GOT3 (cell line): Measurements from ENCODE around the gene FAM227B.
"Not testable (repeated sequence)": the region's sequence is repeated elsewhere in the genome, so short reads cannot be mapped to it uniquely, and the experiment has no call there.

Source experiments
- DNase-seq: peaks from one replicate; lab custom pipeline; 2025; ENCODE audit warnings: mixed read lengths; lab: John Stamatoyannopoulos, UW

FAM227B gene

DNA sequence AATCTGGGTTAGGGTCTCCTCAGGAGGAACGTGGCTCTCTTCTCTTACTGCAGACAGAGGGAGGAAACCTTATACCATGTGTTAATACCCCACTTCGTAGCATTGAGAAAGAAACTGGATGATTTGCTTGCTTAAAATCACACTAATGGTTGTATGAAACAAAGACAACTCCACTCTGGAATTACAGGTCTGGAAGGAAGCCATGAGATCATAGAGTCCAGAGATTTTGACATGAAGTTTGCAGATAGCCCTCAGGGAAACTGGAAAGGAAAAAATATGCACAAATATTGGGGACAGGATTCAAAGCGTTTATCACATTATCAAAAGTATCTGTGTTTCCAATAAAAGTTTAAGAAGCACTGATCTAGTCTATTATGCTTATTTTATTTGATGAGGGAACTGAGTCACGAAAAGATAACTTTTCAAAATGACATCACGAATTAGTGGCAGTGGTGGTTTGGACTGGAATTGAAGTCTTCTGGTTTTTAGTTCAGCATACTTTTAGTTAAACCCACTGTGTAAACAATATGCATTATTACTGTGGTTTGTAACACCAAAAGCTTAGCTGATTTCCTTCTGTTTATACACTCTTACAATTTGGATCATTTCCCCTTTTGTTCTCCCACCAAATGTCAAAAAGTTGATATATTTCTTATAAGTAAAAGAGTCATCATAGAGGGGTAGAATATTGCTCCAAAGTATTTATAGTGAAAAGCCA is 180.8 kb downstream of the FAM227B start:
- no peak for DNase-seq

DNA sequence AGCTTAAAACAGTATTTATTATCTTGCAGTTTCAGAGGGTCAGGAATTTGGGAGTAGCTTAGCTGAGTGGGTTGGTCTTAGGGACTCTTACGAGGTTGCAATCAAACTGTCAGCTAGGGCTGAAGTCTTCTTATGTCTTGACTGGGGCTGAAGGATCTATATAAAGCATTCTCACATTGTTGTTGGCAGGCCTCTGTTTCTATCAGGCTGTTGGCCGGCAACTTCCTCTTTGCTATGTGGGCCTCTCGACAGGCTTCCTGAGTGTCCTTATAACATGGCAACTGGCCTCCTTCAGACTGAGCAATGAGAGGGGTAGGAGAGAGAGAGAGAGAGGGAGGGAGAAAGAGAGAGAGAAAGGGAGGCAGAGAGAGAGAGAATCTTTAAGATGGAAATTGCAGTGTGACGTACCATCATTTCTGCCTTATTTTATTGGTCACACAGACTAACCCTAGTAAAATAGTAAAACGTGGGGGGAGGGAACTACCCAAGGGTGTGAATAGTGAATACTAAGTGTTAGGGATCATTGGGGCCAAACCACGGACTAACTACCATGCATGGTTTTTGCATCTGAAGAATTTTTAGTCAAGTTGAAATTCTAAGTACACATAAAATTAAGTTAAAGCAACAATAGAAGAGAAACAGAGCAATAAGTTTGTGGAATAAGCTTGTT is 181.5 kb downstream of the FAM227B start:
- no peak for DNase-seq

DNA sequence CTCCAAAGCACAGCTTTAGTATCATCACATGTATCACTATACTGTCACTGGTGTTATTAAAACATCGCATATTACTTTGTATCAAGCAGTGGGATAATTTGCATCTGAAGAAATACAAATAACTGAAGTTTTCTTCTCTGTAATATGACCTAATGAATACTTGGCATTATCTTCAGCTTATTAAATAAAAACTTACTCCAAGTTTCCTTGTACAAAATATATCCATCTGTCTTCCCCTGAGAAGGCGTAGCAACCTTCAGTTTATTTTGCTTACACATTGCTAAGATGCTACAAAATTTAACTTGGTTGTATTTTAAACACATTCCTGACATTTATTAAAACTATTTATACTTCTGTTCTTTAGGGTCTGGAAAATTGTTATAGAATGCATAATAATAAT is 183.9 kb downstream of the FAM227B start:
- no peak for DNase-seq

DNA sequence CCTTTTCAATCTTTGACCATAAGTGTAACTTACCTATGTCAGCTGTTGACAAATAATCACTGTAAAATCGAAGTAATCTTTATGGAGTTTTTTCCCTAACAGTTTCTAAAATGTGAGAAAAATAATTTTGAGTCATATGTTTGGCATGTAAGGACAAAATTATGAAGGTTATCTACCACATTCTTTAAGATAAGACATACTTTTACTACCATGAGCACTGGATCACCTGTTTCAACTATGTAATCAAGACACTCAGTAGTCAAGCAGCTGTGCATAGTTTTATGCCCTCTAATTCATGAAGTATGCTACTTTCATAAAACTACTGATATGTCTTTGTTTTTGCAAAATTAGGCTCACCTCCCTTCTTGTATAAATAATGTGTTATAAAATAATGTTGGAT is 185.4 kb downstream of the FAM227B start:
- no peak for DNase-seq

DNA sequence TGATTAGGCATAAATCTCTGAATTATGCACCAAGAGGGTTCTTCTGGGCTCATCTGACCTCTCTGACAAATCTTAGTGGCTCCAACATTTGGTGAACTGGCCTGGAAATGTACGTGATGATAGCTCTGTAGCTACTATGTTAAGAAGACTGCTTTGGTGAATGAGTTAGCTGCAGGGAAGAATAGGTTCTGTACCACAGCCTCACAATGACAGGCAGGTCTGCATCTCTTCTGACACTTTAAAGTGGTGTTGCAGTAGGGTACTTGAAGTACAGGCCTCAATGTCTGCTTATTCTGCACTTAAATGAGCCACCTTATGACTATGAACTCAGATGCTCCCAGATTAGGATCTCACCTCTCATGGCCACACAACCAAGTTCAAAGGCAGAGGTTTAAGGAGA is 190.6 kb downstream of the FAM227B start:
- no peak for DNase-seq

DNA sequence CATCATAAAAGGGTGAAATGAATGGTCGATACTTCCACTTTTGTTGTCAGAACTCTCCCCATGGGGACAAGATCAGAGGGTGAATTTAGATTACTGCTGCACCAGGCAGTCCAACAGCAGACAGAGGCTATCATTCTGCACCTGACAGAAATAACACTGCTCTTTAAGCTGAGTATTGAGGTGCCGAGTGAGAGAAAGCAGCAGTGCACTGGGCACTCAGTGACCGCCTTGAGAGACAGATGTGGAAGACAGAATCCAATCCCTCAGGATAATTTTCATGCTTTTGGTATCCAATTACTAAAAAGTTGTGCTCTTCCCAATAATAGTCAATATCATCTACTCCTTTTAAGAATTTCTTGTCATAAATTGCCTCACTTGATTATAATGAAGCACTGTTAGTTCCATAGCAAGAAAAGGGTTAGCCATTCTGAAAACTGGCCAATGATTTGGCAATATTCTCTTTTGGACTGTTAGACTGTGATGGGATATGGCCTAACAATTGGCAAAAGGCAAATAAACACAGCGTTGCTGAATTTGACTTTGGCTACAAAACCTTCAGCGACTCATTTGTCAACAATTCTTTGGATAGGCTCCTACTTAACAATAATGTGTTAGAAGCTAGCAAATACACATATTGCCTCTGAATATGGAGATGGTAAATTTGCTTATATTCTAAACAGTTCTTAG is 192.1 kb downstream of the FAM227B start:
- DNase-seq = no peak

DNA sequence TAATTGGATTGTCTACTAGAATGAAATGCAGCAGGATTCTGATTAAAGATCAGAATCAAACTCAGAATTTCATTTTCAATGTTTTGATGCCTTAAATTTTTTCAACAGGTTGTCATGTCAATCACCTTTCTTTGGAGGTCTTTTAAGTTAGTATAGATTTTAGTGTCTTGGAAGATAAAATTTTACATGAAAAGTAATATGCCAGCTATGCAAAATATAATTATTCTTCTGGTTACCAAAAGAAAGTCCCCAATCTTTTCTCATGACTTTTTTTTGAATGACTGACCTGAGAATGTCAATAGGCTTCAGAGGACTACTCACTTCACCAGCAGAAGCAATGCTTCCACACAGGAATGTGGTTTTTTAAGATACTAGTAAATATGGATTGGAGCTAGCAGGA is 193.2 kb downstream of the FAM227B start:
- DNase-seq = no peak

DNA sequence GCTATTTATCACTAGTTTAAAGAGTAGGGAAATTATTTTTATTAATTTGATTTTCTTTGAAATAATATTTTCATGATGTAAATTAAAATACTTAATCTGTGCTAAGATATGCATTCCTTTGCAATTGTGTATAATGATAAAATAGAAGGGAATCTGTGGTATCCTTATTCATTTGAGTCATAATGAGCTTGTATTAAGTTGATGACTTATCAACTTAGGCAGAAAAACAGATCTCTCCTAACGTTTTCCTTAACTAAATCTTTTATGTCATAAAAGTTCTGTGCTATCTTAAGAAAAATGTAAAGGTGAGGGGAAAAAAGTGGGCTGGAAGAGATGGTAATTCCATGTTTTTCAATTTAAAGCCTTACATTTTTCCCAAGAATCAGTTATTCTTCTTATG is 195.7 kb downstream of the FAM227B start:
- no peak for DNase-seq

DNA sequence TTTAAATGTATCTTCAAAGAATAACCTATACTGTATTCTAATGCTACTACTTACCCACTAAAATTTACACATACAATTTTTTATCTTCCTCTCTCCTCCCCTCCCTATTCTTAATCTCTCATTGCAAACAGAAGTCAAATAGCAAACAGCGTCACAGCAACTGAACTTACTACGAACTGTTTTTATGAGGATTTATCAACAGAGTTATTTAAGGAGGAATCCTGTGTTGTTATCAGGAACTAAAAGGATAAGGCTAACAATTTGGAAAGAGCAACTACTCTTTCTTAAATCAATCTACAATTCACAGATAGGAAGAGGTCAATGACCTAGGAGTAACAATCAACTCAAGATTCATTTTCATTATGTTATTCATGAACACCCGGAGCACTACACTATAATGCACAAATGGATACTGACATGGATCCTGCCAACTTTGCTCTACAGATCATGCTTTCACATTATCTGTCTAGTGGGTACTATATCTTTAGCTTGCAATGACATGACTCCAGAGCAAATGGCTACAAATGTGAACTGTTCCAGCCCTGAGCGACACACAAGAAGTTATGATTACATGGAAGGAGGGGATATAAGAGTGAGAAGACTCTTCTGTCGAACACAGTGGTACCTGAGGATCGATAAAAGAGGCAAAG is 196.6 kb downstream of the FAM227B start:
- no peak for DNase-seq

DNA sequence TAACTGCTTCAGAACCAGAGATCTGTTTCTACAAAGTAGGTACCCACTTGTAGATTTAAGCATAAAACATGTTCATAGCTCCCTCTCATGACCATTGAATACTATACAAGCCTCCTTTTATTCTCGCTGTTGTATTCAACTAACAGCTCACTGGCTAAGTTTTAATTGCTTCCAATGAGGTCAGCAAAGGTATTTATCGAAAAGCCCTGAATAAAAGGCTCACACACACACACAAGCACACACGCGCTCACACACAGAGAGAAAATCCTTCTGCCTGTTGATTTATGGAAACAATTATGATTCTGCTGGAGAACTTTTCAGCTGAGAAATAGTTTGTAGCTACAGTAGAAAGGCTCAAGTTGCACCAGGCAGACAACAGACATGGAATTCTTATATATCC is 197.6 kb downstream of the FAM227B start, which contains the start of gene FGF7:
TSS of gene FGF7 (plus strand) at position 222 of the 400 bp plus-strand sequence. CDS start 1,056 bp downstream, outside the sequence.
- DNase-seq = no peak

DNA sequence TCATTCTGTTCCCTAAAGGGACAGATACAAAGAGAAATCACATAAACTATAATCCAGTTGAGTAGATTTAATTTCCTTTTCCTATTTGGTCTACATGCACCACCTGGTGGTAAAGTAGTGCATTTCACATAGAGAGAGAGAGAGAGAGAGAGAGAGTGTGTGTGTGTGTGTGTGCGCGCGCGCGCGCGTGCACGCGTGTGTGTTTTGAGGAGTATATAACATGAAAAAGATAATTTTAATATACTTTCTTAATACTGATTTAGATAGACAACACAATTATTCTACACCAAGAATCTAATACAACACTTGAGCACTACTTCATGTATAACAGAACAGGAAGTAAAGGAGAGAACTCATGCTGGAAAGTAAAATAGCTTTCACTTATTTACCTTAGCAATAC is 198.6 kb downstream of the FAM227B start:
- no peak for DNase-seq

DNA sequence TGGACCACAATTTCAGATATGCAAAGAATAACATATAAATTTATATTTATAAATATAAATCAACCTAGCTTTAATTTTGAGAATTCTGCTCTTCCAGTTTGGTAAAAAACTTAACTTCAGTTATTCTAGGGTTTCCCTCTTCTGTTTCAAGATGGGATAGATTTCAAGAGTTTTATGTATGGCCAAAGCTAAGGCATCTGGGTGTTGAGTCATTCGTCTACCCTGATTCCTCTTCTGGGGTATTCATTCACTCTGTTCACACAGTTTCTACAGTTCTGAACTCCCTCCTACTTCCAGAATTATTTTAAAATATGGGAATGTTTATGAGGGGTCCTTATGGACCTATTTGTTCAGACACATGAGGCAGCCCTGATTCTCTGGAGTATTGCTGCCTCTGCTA is 201.8 kb downstream of the FAM227B start:
- no peak for DNase-seq

DNA sequence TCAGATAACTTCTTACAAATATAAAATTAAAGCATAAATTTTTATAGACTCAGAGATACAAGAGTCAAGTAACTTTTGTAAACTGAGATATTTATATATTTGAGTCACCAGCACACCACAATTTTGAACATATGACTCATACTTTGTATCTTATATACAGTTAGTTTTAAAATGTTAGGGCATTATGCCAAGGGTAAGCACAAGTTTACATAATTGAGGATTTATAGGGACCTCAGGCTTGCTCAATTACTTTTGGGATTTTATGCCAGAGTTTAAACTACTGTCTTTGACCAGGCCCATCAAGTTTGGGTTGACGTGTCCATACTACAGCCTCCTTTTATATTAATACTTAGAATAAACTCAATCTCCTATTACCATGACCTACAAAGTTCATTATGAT is 205.0 kb downstream of the FAM227B start:
- DNase-seq = no peak

DNA sequence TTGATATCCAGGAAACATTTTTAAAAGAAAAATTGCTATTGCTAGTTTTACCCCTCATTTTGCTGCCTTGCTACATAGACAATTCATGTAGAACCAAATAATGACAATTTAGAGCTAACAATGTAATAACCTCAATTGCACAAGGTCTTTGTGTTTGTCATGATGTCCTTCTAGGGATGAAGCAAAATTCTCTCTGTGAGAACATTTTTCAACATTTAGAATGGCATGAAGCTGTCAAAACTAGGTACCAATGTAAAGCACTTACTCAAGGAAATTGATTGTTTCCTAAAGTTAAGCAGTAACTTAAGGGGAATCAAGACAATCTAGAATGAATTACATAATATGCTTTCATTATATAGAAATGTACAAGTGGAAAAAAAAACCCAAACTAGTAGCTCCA is 205.5 kb downstream of the FAM227B start:
- DNase-seq = no peak

DNA sequence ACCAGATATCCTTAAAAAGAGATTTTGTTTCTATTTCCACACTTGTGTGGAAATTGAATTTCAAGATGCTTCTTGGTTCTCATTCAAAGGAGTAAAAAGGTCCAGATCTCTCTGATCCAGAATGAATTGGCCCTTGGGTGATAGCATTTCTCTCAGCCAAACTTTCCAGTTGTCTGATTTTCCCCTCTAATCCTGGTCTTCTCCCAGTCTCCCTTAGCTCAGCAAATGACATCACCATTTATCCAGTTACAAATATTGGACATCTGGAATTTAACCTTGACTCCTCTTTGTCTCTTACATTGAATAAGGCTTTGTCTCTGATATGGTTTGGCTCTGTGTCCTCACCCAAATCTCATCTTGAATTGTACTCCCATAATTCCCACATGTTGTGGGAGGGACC is 207.8 kb downstream of the FAM227B start:
- no peak for DNase-seq

DNA sequence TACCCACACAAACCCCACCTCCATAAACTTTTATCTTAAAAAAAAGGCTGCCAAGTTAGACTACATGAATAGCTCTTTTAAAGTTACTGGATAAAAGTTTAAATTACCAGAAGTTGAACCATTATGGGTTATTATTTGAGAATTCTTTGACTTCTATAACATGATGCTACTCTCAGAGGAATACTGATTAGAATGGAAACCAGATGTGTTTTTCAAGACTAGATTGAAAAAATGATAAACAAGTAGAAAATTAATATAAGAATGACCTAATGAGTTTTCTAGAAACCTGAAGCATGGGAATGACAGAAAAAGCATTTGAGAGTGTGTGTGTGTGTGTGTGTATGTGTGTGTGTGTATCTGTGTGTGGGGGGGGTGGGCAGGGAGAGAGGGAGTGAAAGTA is 210.0 kb downstream of the FAM227B start:
- no peak for DNase-seq

DNA sequence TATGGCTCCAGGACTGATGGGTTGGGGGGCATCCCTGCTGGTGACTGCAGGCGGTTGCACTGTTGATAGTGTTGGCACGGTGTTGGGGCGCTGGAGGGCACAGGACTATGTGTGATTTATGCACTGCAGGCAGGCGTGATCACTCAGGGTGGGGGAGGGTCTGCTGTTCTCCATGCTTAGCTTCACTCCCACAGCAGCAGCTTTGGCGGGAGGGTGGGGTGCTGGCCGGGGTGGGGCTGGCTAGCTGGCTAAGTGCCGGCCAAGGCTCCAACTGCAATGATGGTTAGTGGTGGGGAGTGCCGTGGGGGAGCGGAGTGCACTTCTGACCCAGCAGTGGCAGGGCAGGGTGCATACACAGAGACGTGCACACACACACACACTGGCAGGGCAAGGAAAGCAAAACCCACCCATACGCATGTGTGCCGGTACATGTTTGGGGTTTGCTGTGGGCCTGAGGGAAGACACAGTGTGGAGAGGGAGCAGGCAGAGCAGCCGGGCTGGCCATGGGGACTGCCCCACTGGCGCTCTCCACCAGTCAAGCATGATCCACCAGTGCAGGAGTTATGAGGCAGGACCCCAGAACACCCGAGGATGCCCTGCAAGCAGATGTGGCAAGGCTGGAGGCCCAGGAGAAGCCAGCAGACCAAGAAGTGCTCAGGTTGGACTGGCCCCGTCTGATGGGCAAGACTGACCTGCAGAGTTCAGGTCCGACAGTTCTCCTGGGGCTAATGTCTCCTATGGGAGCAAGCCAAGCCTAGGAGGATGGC is 214.1 kb downstream of the FAM227B start:
- DNase-seq = no peak

DNA sequence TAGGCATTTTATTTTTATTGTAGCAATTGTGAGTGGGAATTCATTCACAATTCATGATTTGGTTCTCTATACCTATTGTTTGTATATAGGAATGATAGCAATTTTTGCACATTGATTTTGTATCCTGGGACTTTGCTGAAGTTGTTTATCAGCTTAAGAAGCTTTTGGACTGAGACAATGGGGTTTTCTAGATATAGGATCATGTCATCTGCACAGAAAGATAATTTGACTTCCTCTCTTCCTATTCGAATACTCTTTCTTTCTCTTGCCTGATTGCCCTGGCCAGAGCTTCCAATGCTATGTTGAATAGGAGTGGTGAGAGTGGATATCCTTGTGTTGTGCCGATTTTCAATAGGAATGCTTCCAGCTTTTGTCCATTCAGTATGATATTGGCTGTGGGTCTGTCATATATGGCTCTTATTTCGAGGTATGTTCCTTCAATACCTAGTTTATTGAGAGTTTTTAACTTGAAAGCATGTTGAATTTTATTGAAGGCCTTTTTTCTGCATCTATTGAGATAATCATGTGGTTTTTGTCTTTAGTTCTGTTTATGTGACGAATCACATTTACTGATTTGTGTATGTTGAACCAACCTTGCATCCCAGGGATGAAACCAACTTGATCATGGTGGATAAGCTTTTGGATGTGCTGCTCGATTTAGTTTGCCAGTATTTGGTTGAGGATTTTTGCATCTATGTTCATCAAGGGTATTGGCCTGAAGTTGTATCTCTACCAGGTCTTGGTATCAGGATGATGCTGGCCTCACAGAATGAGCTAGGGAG is 217.9 kb downstream of the FAM227B start:
- not testable (repeated sequence) for DNase-seq

DNA sequence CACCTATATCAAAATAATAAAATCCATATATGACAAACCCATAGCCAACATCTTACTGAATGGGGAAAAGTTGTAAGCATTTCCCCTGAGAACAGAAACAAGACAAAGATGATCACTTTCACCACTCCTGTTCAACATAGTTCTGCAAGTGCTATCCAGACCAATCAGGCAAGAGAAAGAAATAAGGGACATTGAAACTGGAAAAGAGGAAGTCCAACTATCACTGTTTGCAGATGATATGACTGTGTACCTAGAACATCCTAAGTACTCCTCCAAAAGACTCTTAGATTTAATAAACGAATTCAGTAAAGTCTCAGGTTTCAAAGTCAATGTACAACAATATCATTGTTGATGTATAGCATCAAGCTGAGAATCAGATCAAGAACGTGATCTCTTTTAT is 233.1 kb downstream of the FAM227B start:
- DNase-seq = no peak

DNA sequence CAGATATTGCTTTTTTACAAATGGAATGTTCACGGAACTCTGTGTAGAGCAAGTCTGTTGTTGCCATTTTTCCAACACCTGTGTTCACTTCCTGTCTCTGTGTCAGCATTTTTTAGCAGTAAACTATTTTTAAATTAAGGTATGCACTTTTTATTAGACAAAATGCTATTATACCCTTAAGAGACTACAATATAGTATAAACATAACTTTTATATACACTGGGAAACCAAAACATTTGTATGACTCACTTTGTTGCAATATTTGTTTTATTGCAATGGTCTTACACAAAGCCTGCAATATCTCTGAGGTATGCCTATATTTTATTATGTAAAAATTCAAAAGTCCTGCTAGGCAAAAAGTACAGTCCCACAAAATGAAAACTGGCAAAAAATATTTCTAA is 237.4 kb downstream of the FAM227B start:
- DNase-seq = no peak

DNA sequence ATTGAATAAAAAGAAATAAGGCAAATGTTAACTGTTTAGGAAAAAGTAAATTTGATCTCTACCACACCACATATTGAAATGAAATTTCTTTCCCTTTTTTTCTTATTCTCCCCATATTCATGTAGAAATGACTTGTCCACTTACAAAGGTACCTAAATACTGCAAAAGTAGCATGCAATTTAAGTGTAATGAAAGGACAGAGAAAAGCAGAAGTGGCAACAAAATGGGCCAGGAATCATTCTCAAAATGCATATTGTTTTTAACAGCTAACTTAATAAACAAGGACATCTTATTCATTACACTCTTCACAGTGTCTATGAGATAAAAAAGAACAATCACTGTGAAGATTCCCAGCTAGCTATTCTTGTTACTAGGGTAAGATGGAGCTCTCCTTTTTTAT is 238.2 kb downstream of the FAM227B start:
- no peak for DNase-seq
